Esophagus squamous epithelium (tissue), 5 donors: ENCODE measurements around the gene GLP1R. TPM values are rescaled to one million over a fixed set of nuclear protein-coding genes. Genes with fewer than 3 reads are reported as not detected.
"Not testable (repeated sequence)": the region's sequence is repeated elsewhere in the genome, so short reads cannot be mapped to it uniquely, and the experiment has no call there.

Experiments used
- DNase-seq: peaks from one replicate; lab custom pipeline; 2025; lab: John Stamatoyannopoulos, UW
- H3K27ac ChIP-seq, 4 donors: fragments of 200-600 bp; sonication (generic); one replicate each; pipeline ENCODE4 v1.5.1; 2016 to 2019; ENCODE audit warnings: mild to moderate bottlenecking in 1 of 4
- H3K27me3 ChIP-seq, 4 donors: fragments of 200-600 bp; sonication (generic); 1 replicate in 3 of 4; 2 replicates in 1 of 4; pipeline versions ENCODE4 v1.5.1 to v1.6.0; 2017 to 2021; ENCODE audit warnings: antibody characterized with exemption in 1 of 4
- H3K36me3 ChIP-seq, 3 donors: fragments of 200-600 bp; sonication (generic); one replicate each; pipeline ENCODE4 v1.5.1; 2016 to 2019
- H3K4me1 ChIP-seq, 3 donors: fragments of 200-600 bp; sonication (generic); one replicate each; pipeline ENCODE4 v1.5.1; 2017 to 2019
- H3K4me3 ChIP-seq, 4 donors: fragments of 200-600 bp; sonication (generic); 1 replicate in 3 of 4; 2 replicates in 1 of 4; pipeline ENCODE4 v1.5.1; 2016 to 2019; ENCODE audit warnings: mild to moderate bottlenecking in 2 of 4, moderate library complexity in 1 of 4
- H3K9me3 ChIP-seq, 3 donors: fragments of 200-600 bp; sonication (generic); one replicate each; pipeline ENCODE4 v1.5.1; 2016 to 2019
- CTCF ChIP-seq, 6 experiments: fragments of 450-650 bp in 4 of 6; fragments of 200-600 bp in 2 of 6; sonication (generic) in 2 of 6; IDR thresholded peaks; one replicate each; pipeline ENCODE4 v1.5.1; 2016 to 2019; ENCODE audit warnings: antibody characterized with exemption in 6 of 6, mild to moderate bottlenecking in 4 of 6, moderate library complexity in 4 of 6
- POLR2A ChIP-seq, 4 donors: fragments of 450-650 bp; IDR thresholded peaks; one replicate each; pipeline ENCODE4 v1.6.1; 2017; ENCODE audit warnings: antibody characterized with exemption in 4 of 4, mild to moderate bottlenecking in 4 of 4, moderate library complexity in 3 of 4
- WGBS, 2 donors: methylation state at CpG; one replicate each; pipeline ENCODE4 v1.1.5; 2018; 5-methylcytosine and 5-hydroxymethylcytosine counted together
- intact Hi-C: fragments of 100-400 bp; cut with DNase I; formaldehyde crosslinking; loops from one replicate; pipeline ENCODE4 v1.15.0; 2022
- total RNA-seq, 4 donors: library from RNA; depleted of rRNA; stranded (reverse); fragments of >200 nt; gene quantifications; one replicate each; pipeline ENCODE4 v1.1.0, GENCODE V29; 2016
- donor health status: DM: yes; HTN: yes; CAD: no.

The GLP1R gene
- total RNA-seq, 4 donors from 2014 or later: under 0.01 to 0.15 TPM; not detected in 2

GRCh38 chr6:39130691-39131090, 82.1 kb downstream of the GLP1R start:
- no peaks in the 10 kb centered on the region for H3K27me3 ChIP-seq
- H3K36me3 ChIP-seq: no peaks in the 10 kb centered on the region
- H3K27ac ChIP-seq: no peak overlapping the region
- intact Hi-C loops: no loop called here
- no peaks in the 10 kb centered on the region for H3K9me3 ChIP-seq
- 69 to 74% methylated on average over 1 of the region's 1 CpG for WGBS, 2 donors
- H3K4me1 ChIP-seq: no peaks in the 10 kb centered on the region
- no peak overlapping the region for H3K4me3 ChIP-seq
- no peak for DNase-seq
- no peak for TF ChIP-seq CTCF (IDR thresholded peaks at IDR 0.05)
- no peak for TF ChIP-seq POLR2A (IDR thresholded peaks at IDR 0.05)

- Histone ChIP-seq H3K27me3 (peaks cover 0 to 17% (median 0%) of the 10 kb centered on the region in 4 donors), H3K9me3 (peaks cover 0 to 15% (median 0%) of the 10 kb centered on the region in 3 donors)
- H3K4me3 ChIP-seq, H3K27ac ChIP-seq, intact Hi-C loops, H3K36me3 ChIP-seq, H3K4me1 ChIP-seq, DNase-seq: not testable (repeated sequence)
- WGBS, 2 donors: 52 to 69% methylated on average over 3 of the region's 3 CpGs
These were observed 86.2 kb downstream of the GLP1R start for GRCh38 chr6:39134761-39135160.

- intact Hi-C loops, H3K4me3 ChIP-seq, H3K27ac ChIP-seq, H3K4me1 ChIP-seq, DNase-seq, H3K36me3 ChIP-seq: not testable (repeated sequence)
- Histone ChIP-seq H3K9me3 (peaks cover 0 to 15% (median 0%) of the 10 kb centered on the region in 3 donors), H3K27me3 (peaks cover 0 to 31% (median 0%) of the 10 kb centered on the region in 4 donors)
- WGBS, 2 donors: 68 to 71% methylated on average over 6 to 7 of the region's 7 CpGs
These were observed 87.6 kb downstream of the GLP1R start for GRCh38 chr6:39136207-39136606.

GRCh38 chr6:39137245-39137644, 88.7 kb downstream of the GLP1R start:
- Histone ChIP-seq H3K27me3 (peaks cover 0 to 39% (median 0%) of the 10 kb centered on the region in 4 donors), H3K9me3 (peaks cover 0 to 15% (median 0%) of the 10 kb centered on the region in 3 donors), H3K4me3 (no peak overlapping the region), H3K36me3 (no peaks in the 10 kb centered on the region), H3K4me1 (no peaks in the 10 kb centered on the region), H3K27ac (no peak overlapping the region)
- TF ChIP-seq CTCF (IDR thresholded peaks at IDR 0.05) (no peak), POLR2A (IDR thresholded peaks at IDR 0.05) (no peak)
- 19 to 24% methylated on average over 2 of the region's 2 CpGs for WGBS, 2 donors
- intact Hi-C loops: no loop called here
- no peak for DNase-seq

Other genes starting within 250 kb of the GLP1R start
- 10 to 100 TPM; 11.0 to 12.6 (median 11.6) TPM for gene SAYSD1, start 66.4 kb downstream of the GLP1R start, total RNA-seq
- 10 to 100 TPM in 2 of 4 donors, 1 to 10 TPM in 2; 6.1 to 11.0 (median 8.7) TPM for gene KCNK5, start 180.7 kb downstream of the GLP1R start, total RNA-seq